Adipose tissue (tissue), 3 donors: ENCODE data around the gene DNAH9. TPM values are rescaled to one million over a fixed set of nuclear protein-coding genes. Genes with fewer than 3 reads are reported as not detected.

Source experiments
- H3K27ac ChIP-seq: one replicate; pipeline ENCODE4 v1.5.1; 2013; ENCODE audit warnings: low read depth, low read length
- WGBS, 3 donors: extraction: QIAGEN DNeasy Blood & Tissue Kit; methylation state at CpG; one replicate each; pipeline ENCODE4 v1.1.7; 2013; 5-methylcytosine and 5-hydroxymethylcytosine counted together
- polyA plus RNA-seq, 3 donors: library from polyadenylated mRNA; stranded (reverse); fragments of 200-250 nt; gene quantifications; one replicate each; pipeline ENCODE4 v1.2.3, GENCODE V29; 2013
- donor health status: healthy with polysubstance abuse.
- donor health status: Bipolar disorder and iron deficiency.
- donor health status: healthy.

The DNAH9 gene
- polyA plus RNA-seq, 3 donors = 0.95 to 6.0 (median 2.2) TPM

GRCh38 chr17:11730747-11731146 is 132.5 kb downstream of the DNAH9 start:
- no peak overlapping the region for H3K27ac ChIP-seq
- 91 to 99% (median 95%) methylated on average over 3 of the region's 3 CpGs for WGBS, 3 donors

- 63 to 76% (median 69%) methylated on average over 15 of the region's 15 CpGs for WGBS, 3 donors
- no peak overlapping the region for H3K27ac ChIP-seq
Observed at GRCh38 chr17:11736613-11737312, 138.5 kb downstream of the DNAH9 start.

- 63 to 76% (median 73%) methylated on average over 5 of the region's 5 CpGs for WGBS, 3 donors
- H3K27ac ChIP-seq = no peak overlapping the region
Observed at GRCh38 chr17:11737313-11737679, 139.0 kb downstream of the DNAH9 start.

GRCh38 chr17:11738151-11738550 is 139.9 kb downstream of the DNAH9 start:
- 81 to 88% (median 86%) methylated on average over 6 of the region's 6 CpGs for WGBS, 3 donors

GRCh38 chr17:11739351-11739750 is 141.1 kb downstream of the DNAH9 start:
- 65 to 68% (median 68%) methylated on average over 5 of the region's 5 CpGs for WGBS, 3 donors

More at GRCh38 chr17:11738151-11738550, 139.9 kb downstream of the DNAH9 start:
- no peak overlapping the region for H3K27ac ChIP-seq

GRCh38 chr17:11739848-11740247 is 141.6 kb downstream of the DNAH9 start:
- WGBS, 3 donors = 51 to 77% (median 65%) methylated on average over 6 of the region's 6 CpGs
- H3K27ac ChIP-seq = no peak overlapping the region

More at GRCh38 chr17:11739351-11739750, 141.1 kb downstream of the DNAH9 start:
- H3K27ac ChIP-seq = no peak overlapping the region

- 33 to 38% (median 34%) methylated on average over 4 of the region's 4 CpGs for WGBS, 3 donors
- no peak overlapping the region for H3K27ac ChIP-seq
Observed at GRCh38 chr17:11742886-11743285, 144.6 kb downstream of the DNAH9 start.

- H3K27ac ChIP-seq = no peak overlapping the region
- WGBS, 3 donors = 91 to 95% (median 93%) methylated on average over 11 of the region's 11 CpGs
Observed at GRCh38 chr17:11744696-11745095, 146.4 kb downstream of the DNAH9 start.

GRCh38 chr17:11747441-11747840 is 149.2 kb downstream of the DNAH9 start:
- 86 to 93% (median 89%) methylated on average over 7 of the region's 7 CpGs for WGBS, 3 donors
- H3K27ac ChIP-seq = no peak overlapping the region

- H3K27ac ChIP-seq = no peak overlapping the region
Observed at GRCh38 chr17:11757815-11758214, 159.5 kb downstream of the DNAH9 start.

GRCh38 chr17:11768106-11768505 is 169.8 kb downstream of the DNAH9 start:
- WGBS, 3 donors = 89 to 93% (median 92%) methylated on average over 11 of the region's 11 CpGs
- no peak overlapping the region for H3K27ac ChIP-seq

More at GRCh38 chr17:11757815-11758214, 159.5 kb downstream of the DNAH9 start:
- 40 to 59% (median 58%) methylated on average over 5 of the region's 5 CpGs for WGBS, 3 donors

GRCh38 chr17:11768981-11769380 is 170.7 kb downstream of the DNAH9 start:
- no peak overlapping the region for H3K27ac ChIP-seq
- WGBS, 3 donors = 83 to 90% (median 90%) methylated on average over 19 of the region's 19 CpGs

- H3K27ac ChIP-seq = no peak overlapping the region
Observed at GRCh38 chr17:11772031-11772430, 173.8 kb downstream of the DNAH9 start.

- H3K27ac ChIP-seq = no peak overlapping the region
- 56 to 71% (median 68%) methylated on average over 2 of the region's 2 CpGs for WGBS, 3 donors
Observed at GRCh38 chr17:11779892-11780291, 181.6 kb downstream of the DNAH9 start.

- 80 to 88% (median 86%) methylated on average over 5 of the region's 5 CpGs for WGBS, 3 donors
- H3K27ac ChIP-seq = no peak overlapping the region
Observed at GRCh38 chr17:11780621-11781020, 182.4 kb downstream of the DNAH9 start.

- WGBS, 3 donors = 73 to 76% (median 75%) methylated on average over 9 of the region's 9 CpGs
Observed at GRCh38 chr17:11786711-11787438, 188.6 kb downstream of the DNAH9 start.

GRCh38 chr17:11795906-11796305 is 197.6 kb downstream of the DNAH9 start:
- H3K27ac ChIP-seq = no peak overlapping the region
- 87 to 94% (median 93%) methylated on average over 1 of the region's 1 CpG for WGBS, 3 donors

More at GRCh38 chr17:11786711-11787438, 188.6 kb downstream of the DNAH9 start:
- no peak overlapping the region for H3K27ac ChIP-seq

- WGBS, 3 donors = 83 to 88% (median 87%) methylated on average over 8 of the region's 8 CpGs
- H3K27ac ChIP-seq = no peak overlapping the region
Observed at GRCh38 chr17:11797803-11798202, 199.5 kb downstream of the DNAH9 start.

- WGBS, 3 donors = 64 to 72% (median 66%) methylated on average over 9 of the region's 9 CpGs
- H3K27ac ChIP-seq = no peak overlapping the region
Observed at GRCh38 chr17:11803231-11803969, 205.1 kb downstream of the DNAH9 start.
